ENCODE measurements around the gene MBNL3.

- TF ChIP-seq ZNF592 (IDR thresholded peaks at IDR 0.05) (no peak), TEAD2 (tag; IDR thresholded peaks at IDR 0.05) (no peak), BRD9 (IDR thresholded peaks at IDR 0.05; ENCODE audit: low read depth, partially characterized antibody) (no peak), ATF6 (CRISPR knock-in tag; IDR thresholded peaks at IDR 0.05) (no peak), SMARCA4 (IDR thresholded peaks at IDR 0.05) (no peak), RAD51 (IDR thresholded peaks at IDR 0.05; ENCODE audit: borderline replicate concordance, low read depth) (no peak), CTCF (IDR thresholded peaks at IDR 0.05 in 2 of 3, conservative IDR thresholded peaks at IDR 0.05 in 1 of 3; ENCODE audit: insufficient read depth in 2 of 3, low read depth in 1 of 3, low read length in 3 of 3) (no peak), CXXC5 (CRISPR knock-in tag; IDR thresholded peaks at IDR 0.05) (no peak), USF2 (CRISPR knock-in tag; IDR thresholded peaks at IDR 0.05) (no peak), BRF2 (IDR thresholded peaks at IDR 0.05; ENCODE audit: borderline replicate concordance, insufficient read depth, insufficient read length) (no peak), RFX5 (IDR thresholded peaks at IDR 0.05; ENCODE audit: low read depth, low read length) (no peak), EZH2 (IDR thresholded peaks at IDR 0.05; ENCODE audit: borderline replicate concordance, low read depth, low read length) (no peak)
Measured at GRCh38 chrX:132400706-132401105, 88.1 kb downstream of the MBNL3 start.
